Loucy (cell line): ENCODE results near the gene ZNF326.

Experiments used
- CTCF ChIP-seq: fragments of 200-600 bp; sonication (generic); conservative IDR thresholded peaks from 2 replicates; pipeline ENCODE4 v1.5.1; 2014; ENCODE audit warnings: mild to moderate bottlenecking, antibody characterized with exemption, low read length
- EZH2phosphoT487 ChIP-seq: fragments of 200-600 bp; IDR thresholded peaks from 2 replicates; pipeline ENCODE4 v1.6.1; 2018; ENCODE audit warnings: antibody characterized with exemption, mild to moderate bottlenecking, moderate library complexity, borderline replicate concordance

GRCh38 chr1:90023691-90024090 is 28.8 kb downstream of the ZNF326 start:
- TF ChIP-seq CTCF (no peak), EZH2phosphoT487 (no peak)
